Bone marrow (tissue), 2 donors: ENCODE results near the gene PRDM15.

ENCODE experiments used
- DNase-seq, 2 donors: peaks; one replicate each; lab custom pipeline; 2025; lab: John Stamatoyannopoulos, UW

PRDM15 gene

DNA sequence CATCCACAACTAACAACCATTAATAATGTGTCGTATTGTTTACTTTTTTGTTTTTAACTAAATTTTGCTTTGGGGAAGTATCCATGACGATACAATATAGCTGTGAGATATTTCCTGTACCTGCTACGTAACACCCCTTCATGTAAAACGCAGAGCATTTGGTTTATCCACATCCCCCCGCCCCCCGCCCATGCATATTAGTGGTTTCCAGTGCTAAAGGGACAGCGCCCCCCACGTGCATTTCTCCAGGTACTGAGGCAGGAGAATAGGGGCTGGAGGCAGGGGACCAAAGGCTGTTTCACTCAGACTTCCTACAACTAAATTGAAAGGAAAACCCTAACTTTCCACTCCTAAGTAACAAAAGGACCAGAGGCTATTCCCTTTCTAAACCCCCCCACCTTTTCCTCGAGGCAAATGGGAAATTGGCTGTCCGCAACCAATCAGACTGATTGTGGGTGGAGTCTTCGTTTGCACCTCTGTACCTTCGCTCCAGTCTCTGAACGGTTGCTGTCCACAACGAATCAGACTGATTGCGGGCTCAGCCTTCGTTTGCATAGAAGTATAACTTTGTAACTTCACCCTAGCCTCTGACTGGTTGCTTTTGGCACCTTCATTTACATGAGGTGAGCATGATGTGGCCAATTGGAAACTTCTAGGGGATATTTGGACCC, 100.1 kb downstream of the PRDM15 start:
- no peak for DNase-seq

DNA sequence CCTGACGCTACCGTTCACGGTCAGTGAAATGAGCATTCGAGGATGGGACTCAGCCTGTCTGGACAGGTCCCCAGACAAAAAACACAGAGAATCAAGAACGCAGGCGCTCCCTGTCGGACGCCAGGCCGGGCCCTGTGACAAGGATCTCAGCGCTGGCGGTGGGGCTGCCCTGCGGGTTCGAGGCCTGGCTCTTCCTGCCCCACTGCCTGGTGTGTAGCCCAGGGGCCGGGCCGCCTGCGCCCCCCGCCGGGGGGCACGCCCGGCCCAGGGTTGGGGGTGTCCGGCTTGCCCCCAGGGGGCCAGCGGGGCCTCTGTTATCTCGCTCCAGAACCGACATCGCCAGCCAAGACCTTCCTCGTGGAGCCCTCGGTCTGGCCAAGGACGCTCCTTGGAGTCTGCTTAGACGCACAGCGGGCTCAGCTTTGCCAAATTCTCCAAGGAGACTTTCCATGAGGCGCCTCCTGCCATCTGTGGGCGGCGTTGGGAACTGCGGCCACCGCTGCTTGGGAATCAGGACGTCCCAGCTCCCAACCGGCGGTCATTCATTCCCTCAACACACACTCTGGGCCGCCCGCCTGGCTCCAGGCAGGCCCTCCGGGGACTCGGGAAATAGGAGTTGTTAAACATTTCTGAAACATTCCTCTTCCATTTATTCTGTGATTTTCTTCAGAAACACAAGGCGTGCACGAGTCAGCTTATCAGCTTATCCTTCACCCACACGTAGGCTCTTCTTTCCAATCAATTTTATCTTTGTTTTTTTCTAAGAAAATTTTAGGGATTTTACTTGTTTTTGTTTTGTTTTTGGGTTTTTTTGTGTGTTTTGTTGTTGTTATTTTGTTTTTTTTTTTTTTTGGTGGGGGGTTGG, 101.0 kb downstream of the PRDM15 start:
- no peak for DNase-seq

GRCh38 chr21:41776778-41777177, 102.4 kb downstream of the PRDM15 start:
- no peak for DNase-seq

- DNase-seq, result no peak
Measured at GRCh38 chr21:41775149-41775472, 104.0 kb downstream of the PRDM15 start.

GRCh38 chr21:41774467-41775148, 104.5 kb downstream of the PRDM15 start:
- no peak for DNase-seq

DNA sequence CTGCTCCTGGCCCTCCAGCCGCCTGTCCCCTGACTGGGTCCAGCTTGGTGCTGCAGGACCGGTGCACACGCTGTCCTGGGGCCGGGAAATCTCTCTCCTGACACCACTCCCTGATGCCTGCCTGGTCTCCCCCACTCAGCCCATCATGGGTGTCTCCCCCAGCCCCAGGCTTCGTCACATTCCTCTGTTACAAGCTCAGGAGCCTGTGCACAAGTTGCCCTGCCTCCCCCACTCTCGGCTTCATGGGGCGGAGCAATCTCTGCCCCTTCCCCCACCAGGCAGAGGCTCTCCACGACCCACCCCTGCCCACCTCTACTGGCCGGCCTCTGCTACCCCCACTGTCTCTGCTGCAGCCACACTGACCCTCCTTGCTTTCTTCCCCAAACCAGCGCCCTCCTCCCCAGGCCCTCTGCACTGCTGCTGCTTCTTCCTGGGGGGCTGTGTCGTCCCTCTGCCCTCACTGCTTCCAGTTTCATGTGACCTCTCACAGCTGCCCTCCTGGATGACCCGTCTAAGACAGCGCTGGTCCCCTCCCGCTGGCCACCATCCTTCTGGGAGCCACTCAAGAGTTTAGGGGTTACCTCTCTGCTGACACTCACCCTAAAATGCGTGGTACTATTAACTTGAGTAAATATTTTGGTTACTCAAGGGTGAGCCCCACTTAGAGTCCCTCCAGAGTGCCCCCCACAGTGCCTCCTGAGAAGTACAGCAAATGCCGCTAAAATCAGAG, 106.6 kb downstream of the PRDM15 start:
- no peak for DNase-seq

DNA sequence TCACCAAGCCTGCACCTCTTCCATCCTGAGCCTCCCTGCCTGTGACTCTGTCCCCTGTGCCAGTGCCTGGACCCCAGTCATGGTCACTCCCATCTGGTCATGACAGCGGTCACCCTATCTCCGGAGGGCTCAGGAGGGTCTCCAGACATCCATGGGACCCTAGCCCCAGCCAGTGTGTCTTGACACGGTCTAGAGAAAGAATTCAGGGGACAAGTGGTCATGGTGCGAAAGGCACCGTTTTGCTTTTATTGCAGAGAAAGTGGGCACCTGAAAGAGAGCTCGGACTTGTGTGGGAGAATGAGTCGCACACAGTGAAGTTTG, 107.6 kb downstream of the PRDM15 start:
- DNase-seq, result no peak

GRCh38 chr21:41770901-41771624, 108.1 kb downstream of the PRDM15 start:
- no peak for DNase-seq

DNA sequence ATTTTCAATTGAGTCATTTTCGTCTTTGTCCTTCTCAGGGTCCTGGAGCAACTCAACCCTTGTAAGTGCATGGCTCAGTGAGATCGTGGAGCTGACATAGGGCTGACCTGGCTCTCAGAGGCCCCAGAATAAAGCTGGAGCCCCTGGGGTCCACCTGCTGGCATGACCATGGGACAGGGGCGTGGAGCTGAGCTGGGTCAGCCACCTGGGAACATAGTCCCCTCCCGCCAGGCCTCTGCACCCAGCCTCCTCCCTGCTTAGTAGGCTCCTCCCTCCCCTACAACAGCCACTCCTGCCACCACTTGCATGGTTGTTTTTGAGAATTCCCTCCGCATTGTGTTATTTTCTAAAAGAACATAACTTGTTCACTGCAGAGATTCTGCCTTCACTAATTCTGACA, 109.2 kb downstream of the PRDM15 start:
- no peak for DNase-seq

DNA sequence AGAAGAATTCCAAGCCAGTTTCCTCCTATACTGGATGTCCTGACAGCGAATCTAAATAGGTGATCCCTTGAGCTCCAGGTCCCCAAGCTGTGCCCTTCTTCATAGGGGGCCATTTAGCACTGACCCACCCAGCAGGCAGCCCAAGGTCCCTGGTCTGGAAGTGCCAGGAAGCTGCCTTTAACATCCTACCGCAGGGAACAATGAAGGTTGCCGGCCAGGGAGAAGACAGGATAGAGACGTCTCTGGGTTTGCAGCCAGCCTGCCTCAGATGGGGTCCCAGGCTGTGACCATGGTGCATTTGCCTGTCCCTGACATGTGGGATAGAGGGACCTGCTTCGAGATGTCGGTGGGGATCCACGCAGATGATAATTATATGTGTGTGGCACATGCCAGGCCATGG, 109.6 kb downstream of the PRDM15 start:
- DNase-seq, result no peak

- no peak for DNase-seq
Measured at GRCh38 chr21:41769111-41769510, 110.0 kb downstream of the PRDM15 start.

DNA sequence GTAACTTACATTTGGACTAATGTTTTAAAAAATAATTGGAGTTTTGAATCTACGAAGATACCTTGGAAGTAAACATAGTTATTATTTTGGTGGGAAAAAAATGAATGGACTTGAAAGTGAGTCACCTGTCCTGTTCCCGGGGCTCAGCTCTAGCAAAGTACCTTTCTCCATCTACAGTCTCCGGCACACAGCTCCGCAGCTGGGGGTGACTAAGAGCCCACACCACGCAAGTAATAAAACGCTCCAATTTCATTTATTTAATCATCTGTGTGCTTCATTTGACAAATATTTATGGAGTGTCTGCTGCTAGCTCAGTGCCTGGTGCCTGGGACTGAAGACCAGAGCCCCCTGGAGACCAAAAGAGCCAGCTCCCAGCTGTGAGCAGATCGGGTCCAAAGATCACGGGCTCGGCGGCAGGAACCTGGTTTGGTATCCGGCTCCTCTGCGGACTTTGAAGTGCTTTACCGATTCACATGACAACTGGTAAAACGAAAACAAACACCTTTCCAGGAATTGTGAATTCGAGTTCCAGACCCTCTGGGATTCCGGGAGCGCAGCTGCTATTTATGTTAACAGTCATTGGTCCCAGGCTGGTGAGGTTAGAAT, 110.6 kb downstream of the PRDM15 start:
- DNase-seq, result no peak

GRCh38 chr21:41767606-41768436, 111.3 kb downstream of the PRDM15 start:
- no peak for DNase-seq

- no peak for DNase-seq
Measured at GRCh38 chr21:41766883-41767605, 112.1 kb downstream of the PRDM15 start, which contains the start of gene RIPK4. RIPK4 (minus strand) TSS chr21:41767052; CDS start chr21:41767041, 11 bp downstream.

DNA sequence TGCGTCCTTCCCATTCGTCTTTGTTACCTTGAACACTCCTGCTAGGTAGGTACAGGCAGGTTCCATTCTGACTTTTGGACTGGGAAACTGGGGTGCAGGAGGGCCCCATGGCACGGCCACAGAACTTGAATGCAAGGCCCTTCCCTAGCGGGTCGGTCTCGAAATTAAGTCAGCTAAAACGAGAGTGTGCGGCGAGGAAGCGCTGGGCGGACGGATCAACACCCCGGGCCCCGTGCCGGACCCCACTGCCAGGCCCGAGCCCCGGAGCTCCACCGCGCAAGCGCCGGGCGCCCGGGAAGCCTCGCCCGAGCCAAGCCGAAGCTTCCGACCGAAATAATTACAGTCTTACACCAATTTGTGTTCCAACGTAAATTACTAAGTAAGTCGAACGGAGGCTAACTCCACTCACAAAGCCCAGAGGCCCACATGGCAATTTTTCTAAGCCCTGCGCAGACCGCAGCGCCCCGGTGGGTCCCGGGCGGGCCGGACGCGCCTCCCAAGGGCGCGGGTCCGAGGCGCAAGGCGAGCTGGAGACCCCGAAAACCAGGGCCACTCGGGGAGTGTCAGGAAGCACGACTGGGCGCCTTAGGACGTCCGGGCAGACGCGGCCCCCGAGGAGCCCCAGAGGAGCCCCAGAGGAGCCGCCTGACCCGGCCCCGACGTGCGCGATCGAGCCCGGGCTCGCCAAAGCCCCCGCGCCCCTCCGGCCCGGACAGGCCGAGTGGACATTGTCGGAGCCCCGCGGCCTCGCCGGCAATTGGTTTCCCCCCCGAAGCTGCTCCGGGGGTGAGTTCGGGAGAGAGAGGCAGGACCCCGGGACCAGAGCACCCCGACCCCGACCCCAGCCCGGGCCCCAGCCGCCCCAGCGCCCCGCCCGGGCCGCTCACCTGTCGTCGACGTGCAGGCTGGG, 112.9 kb downstream of the PRDM15 start:
- no peak for DNase-seq

DNA sequence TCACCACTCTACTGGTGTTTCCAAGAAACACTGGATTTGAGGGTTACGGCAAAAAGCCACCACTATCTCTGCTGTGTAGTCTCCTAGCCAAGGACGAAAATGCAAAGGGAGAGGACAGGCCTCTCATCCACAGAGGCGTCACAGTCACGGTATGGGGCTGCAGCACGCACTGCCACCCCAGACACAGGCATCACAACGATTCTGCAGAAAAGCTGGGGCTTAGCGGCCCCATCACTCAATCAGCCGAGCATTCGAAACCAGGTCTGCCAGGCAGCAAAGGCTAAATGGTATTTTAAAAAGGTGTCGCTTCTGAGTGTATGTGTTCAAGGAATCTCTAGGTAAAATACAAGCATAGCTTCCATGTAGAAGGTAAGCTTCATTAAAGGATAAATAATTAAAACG, 113.7 kb downstream of the PRDM15 start:
- no peak for DNase-seq

DNA sequence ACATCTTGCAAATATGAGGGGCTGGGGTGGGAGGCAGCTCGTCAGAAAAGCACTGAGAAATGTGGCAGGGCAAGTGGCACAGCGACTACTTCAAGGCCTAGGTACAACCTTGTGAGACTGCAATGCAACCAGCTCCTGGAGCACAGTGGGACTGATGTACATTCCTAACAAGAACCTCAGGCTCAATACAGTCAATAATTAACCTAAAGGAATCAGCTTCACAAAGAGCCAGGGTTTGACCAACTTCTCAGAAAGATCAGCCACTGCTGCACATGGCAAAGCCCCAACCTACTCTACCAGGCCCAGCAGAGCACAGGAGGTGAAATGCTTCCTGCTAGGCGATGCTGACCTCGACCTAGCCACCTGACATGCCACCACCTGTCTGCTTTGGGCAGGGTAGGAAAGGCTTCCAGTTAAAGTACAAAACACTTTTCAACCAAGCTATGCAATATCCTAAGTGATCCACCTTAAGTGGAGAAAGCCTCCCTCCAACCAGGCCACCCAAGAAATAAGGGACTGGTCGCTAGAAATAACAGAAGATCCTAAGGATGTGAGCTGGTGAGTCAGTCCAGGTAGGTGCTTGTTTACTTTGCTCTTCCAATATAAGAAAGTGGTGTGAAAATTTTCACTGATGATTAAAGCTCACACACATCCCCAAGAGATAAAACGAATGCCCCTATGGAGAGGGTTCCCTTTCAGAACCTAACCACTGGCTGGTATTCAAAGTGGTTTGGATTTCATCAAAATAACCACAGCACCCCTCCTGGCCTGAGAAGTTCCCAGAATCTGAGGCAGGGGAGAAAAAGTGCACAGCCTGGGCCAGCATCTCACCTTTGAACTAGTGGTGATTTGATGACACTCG, 114.4 kb downstream of the PRDM15 start:
- DNase-seq, result no peak

DNA sequence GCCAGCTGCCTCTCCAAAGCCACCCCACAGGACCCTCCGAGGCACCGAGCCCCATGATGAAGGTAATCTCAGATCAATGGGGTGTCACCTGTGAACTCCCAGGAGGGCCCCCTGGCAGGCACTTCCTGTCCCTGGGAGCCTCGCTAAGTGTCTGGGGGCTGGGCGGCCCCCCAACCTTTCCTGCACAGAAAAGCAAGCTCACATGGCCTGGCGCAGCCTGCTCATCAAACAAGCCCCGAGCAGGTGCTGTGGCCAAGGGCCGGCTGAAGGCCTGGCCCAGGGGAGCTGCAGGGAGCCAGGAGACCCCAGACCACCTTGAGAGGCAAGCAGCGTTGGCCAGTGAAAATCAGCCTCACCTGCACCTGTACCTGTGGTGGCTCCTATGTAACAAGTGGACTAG, 115.1 kb downstream of the PRDM15 start:
- no peak for DNase-seq
